Choroid plexus epithelial cell (primary cell): ENCODE measurements around the gene MYBBP1A.

Source experiments
- DNase-seq: peaks from one replicate; pipeline ENCODE4 v3.0.0-alpha.2; 2010; ENCODE audit warnings: low read depth
- H3K4me3 ChIP-seq: 2 replicates; pipeline ENCODE4 v1.5.1; 2011; ENCODE audit warnings: low read depth, mild to moderate bottlenecking, control low read depth, low read length, moderate library complexity
- CTCF ChIP-seq: conservative IDR thresholded peaks from 2 replicates; pipeline ENCODE4 v1.5.1; 2011; ENCODE audit warnings: low read depth, mild to moderate bottlenecking, control low read depth, inconsistent platforms, low read length, moderate library complexity

The MYBBP1A gene

GRCh38 chr17:4506175-4506813 lies 48.9 kb downstream of the MYBBP1A start:
- DNase-seq, result no peak
- TF ChIP-seq CTCF, result no peak
- no peak overlapping the region for H3K4me3 ChIP-seq

GRCh38 chr17:4505187-4505586 lies 50.0 kb downstream of the MYBBP1A start:
- DNase-seq, result no peak
- no peak overlapping the region for H3K4me3 ChIP-seq
- TF ChIP-seq CTCF, result no peak

GRCh38 chr17:4504188-4504587 lies 51.0 kb downstream of the MYBBP1A start:
- H3K4me3 ChIP-seq, result no peak overlapping the region
- DNase-seq, result no peak
- no peak for TF ChIP-seq CTCF

GRCh38 chr17:4503283-4504025 lies 51.7 kb downstream of the MYBBP1A start:
- DNase-seq, result no peak
- TF ChIP-seq CTCF, result no peak
- H3K4me3 ChIP-seq, result no peak overlapping the region

GRCh38 chr17:4502466-4503154 lies 52.6 kb downstream of the MYBBP1A start:
- no peak overlapping the region for H3K4me3 ChIP-seq
- DNase-seq, result no peak
- TF ChIP-seq CTCF, result no peak

GRCh38 chr17:4501295-4501949 lies 53.8 kb downstream of the MYBBP1A start:
- H3K4me3 ChIP-seq, result no peak overlapping the region

More at GRCh38 chr17:4501295-4501949, 53.8 kb downstream of the MYBBP1A start:
- TF ChIP-seq CTCF, result no peak
- DNase-seq, result no peak
